ENCODE measurements around the gene SLC29A1. TPM values are rescaled to one million over a fixed set of nuclear protein-coding genes. Genes with fewer than 3 reads are reported as not detected.

SLC29A1 gene
- total RNA-seq, 1 experiment from 2014 or later, result 7.0 TPM

- Mint-ChIP-seq H3K36me3 (ENCODE audit: insufficient read depth, unreplicated experiment) (peaks cover 19% of the 10 kb centered on the region), H3K4me1 (ENCODE audit: insufficient read depth, unreplicated experiment) (peaks cover 42% of the 10 kb centered on the region), H3K4me3 (ENCODE audit: unreplicated experiment) (no peak overlapping the region), H3K9me3 (ENCODE audit: unreplicated experiment) (no peaks in the 10 kb centered on the region), H3K27ac (ENCODE audit: low read depth, unreplicated experiment) (peak overlapping the region; percentile 9), H3K27me3 (ENCODE audit: insufficient read depth, unreplicated experiment) (no peaks in the 10 kb centered on the region)
- no peak for DNase-seq (ENCODE audit: unreplicated experiment)
- BruUV-seq (replicated peaks), result no TSS peak
- no peak for TF ChIP-seq CTCF (IDR thresholded peaks at IDR 0.05; ENCODE audit: unreplicated experiment)
- ChIA-PET CTCF (interaction anchor here (1.0 to 1.2 kb wide), 2 partner anchors 88 to 109 kb away, joined by 3 to 4 read pairs; no protein-coding TSS in a partner anchor), POLR2A (interaction anchor here (0.6 to 0.7 kb wide), 2 partner anchors 552 to 685 kb away, joined by 3 read pairs; partner anchors contain the start of gene XPO5)
- intact Hi-C loops (cut with micrococcal nuclease), result no loop called here
These were observed 37.3 kb downstream of the SLC29A1 start for GRCh38 chr6:44260451-44261297.

GRCh38 chr6:44261581-44261980 lies 38.2 kb downstream of the SLC29A1 start:
- Mint-ChIP-seq H3K4me3 (ENCODE audit: unreplicated experiment) (no peak overlapping the region), H3K27me3 (ENCODE audit: insufficient read depth, unreplicated experiment) (no peaks in the 10 kb centered on the region), H3K36me3 (ENCODE audit: insufficient read depth, unreplicated experiment) (peaks cover 9% of the 10 kb centered on the region), H3K9me3 (ENCODE audit: unreplicated experiment) (no peaks in the 10 kb centered on the region), H3K27ac (ENCODE audit: low read depth, unreplicated experiment) (no peak overlapping the region), H3K4me1 (ENCODE audit: insufficient read depth, unreplicated experiment) (peaks cover 33% of the 10 kb centered on the region)
- POLR2A ChIA-PET, result interaction anchor here (0.7 to 1.5 kb wide), 4 partner anchors 10 to 553 kb away, joined by 3 to 4 read pairs (median 3); no protein-coding TSS in a partner anchor
- no peak for TF ChIP-seq CTCF (IDR thresholded peaks at IDR 0.05; ENCODE audit: unreplicated experiment)
- CTCF ChIA-PET, result interaction anchor here (0.8 to 1.8 kb wide), 6 partner anchors 8 to 89 kb away, joined by 3 to 9 read pairs (median 4); no protein-coding TSS in a partner anchor
- no TSS peak for BruUV-seq (replicated peaks)
- DNase-seq (ENCODE audit: unreplicated experiment), result no peak
- intact Hi-C loops (cut with micrococcal nuclease), result no loop called here

GRCh38 chr6:44262467-44263353 lies 39.3 kb downstream of the SLC29A1 start:
- peak overlapping the region; percentile 91 for H3K4me3 Mint-ChIP-seq (ENCODE audit: unreplicated experiment)
- no TSS peak for BruUV-seq (replicated peaks)
- H3K36me3 Mint-ChIP-seq (ENCODE audit: insufficient read depth, unreplicated experiment), result peaks cover 3% of the 10 kb centered on the region
- ChIA-PET CTCF (interaction anchor here (1.0 to 1.8 kb wide), 4 partner anchors 9 to 81 kb away, joined by 3 to 9 read pairs (median 4); no protein-coding TSS in a partner anchor), POLR2A (interaction anchor here (0.7 to 3.3 kb wide), 5 partner anchors 9 to 25 kb away, joined by 3 to 25 read pairs (median 3); partner anchors contain the start of gene HSP90AB1)
- no peak for DNase-seq (ENCODE audit: unreplicated experiment)
- no peaks in the 10 kb centered on the region for H3K9me3 Mint-ChIP-seq (ENCODE audit: unreplicated experiment)
- H3K27me3 Mint-ChIP-seq (ENCODE audit: insufficient read depth, unreplicated experiment), result no peaks in the 10 kb centered on the region
- intact Hi-C loops (cut with micrococcal nuclease), result no loop called here
- peak overlapping the region; percentile 77 for H3K27ac Mint-ChIP-seq (ENCODE audit: low read depth, unreplicated experiment)
- TF ChIP-seq CTCF (IDR thresholded peaks at IDR 0.05; ENCODE audit: unreplicated experiment), result no peak
- H3K4me1 Mint-ChIP-seq (ENCODE audit: insufficient read depth, unreplicated experiment), result peaks cover 29% of the 10 kb centered on the region
